Activated T-cell treated with anti-CD3 and anti-CD28 coated beads, Interleukin-2, amount 50 U/mL, for 4 hours (primary cell): ENCODE measurements around the gene DLG2. TPM values are rescaled to one million over a fixed set of nuclear protein-coding genes. Genes with fewer than 3 reads are reported as not detected.

Source experiments
- ATAC-seq, 2 donors: fragments of 200-7000 bp; cut with Tn5 transposase; one replicate each; pipeline ENCODE4 v1.10.0; 2021
- DNase-seq: peaks from one replicate; pipeline ENCODE4 v3.0.0-alpha.2; 2020
- H3K27me3 Mint-ChIP-seq: one replicate; pipeline ENCODE4 v1.8.0; 2021; ENCODE audit warnings: low read depth, mixed read lengths
- H3K36me3 Mint-ChIP-seq: one replicate; pipeline ENCODE4 v1.8.0; 2022; ENCODE audit warnings: mixed read lengths; ENCODE audit not compliant: insufficient read depth
- H3K4me1 Mint-ChIP-seq: one replicate; pipeline ENCODE4 v1.8.0; 2021; ENCODE audit warnings: low read depth, mixed read lengths
- H3K4me3 Mint-ChIP-seq: one replicate; pipeline ENCODE4 v1.8.0; 2021; ENCODE audit warnings: mild to moderate bottlenecking, moderate library complexity, mixed read lengths
- H3K9me3 Mint-ChIP-seq: one replicate; pipeline ENCODE4 v1.8.0; 2021; ENCODE audit warnings: mixed read lengths
- total RNA-seq, 3 donors: library from RNA; stranded (reverse); gene quantifications; one replicate each; pipeline ENCODE4 v1.2.1, GENCODE V29; 2021

DLG2 gene
- total RNA-seq, 3 donors from 2014 or later, result 0.54 to 1.3 (median 0.58) TPM

DNA sequence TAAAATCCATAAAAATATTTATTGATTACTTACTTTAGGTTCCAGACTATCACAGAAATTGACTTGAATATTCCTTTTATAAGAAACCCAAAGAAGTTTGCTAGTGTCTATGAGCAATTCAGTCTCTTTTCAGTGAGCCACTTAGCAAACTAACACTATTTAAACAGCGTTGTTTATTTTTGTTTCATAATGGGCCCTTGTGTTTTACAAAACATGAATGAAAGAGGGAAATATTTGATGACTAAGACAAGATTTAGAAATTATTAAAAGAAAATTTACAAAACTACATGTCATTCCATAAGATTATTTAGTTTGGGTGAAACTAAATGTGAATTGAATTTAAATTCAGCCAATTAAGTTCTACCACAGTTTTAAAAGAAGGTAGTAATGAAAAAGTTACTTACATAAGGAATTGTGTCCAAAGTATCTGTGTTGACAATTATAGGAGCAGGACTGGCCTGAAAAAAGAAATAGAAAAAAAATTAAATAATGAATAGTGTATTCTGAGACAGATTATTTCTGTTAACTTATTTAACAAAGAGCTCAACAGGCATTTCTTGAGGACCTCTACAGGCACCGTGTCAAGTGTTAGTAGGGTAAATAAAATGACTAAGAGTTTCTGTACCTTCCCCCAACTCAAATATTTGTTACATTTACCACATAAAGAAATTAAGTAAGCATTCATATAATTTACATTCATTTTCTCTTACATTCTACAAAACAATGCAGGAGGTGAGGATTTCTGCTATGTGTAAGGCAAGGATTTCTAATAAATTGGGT, 1376.1 kb downstream of the DLG2 start:
- H3K9me3 Mint-ChIP-seq, result peaks cover 10% of the 10 kb centered on the region
- DNase-seq (no peak), ATAC-seq (no peak)
- no peaks in the 10 kb centered on the region for H3K36me3 Mint-ChIP-seq
- H3K4me1 Mint-ChIP-seq, result no peaks in the 10 kb centered on the region
- no peak overlapping the region for H3K4me3 Mint-ChIP-seq
- no peaks in the 10 kb centered on the region for H3K27me3 Mint-ChIP-seq

DNA sequence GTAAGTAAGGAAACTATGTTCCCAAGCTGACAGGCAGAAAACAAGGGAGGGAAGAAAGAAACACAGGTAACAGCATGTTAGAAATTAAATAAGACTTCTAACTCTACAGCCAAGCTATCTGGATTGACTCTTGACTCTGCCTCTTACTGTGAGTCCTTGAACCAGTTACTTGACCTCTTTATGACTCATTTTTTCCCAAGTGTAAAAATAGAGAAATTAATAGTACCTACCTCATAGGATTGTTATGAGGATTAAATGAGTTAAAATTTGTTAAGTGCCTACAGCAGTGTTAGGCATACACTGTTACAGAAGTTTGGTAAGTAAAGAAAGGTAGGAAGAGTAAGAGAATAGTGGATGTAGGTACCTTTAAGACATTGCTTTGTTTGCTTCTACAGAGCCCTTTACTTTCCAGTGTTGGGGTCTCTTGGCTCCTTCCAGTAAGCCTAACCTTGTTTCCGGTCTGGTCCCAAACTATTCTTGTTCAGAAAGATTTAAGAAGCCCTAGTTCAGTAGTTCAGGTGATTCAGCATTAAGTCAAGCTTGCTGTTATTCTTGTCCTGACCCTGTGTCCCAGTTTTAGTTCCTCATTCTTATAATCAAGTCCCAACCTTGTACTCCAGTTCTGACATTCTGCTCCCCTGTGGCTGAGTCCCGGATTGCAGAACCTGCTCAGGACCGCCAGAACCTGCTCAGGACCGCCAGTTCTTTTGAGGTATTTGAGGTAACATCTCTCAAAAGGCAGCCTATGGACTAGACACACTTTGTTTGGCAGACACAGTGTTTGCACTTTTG, 1377.6 kb downstream of the DLG2 start:
- peaks cover 10% of the 10 kb centered on the region for H3K9me3 Mint-ChIP-seq
- no peak for ATAC-seq
- H3K4me1 Mint-ChIP-seq, result no peaks in the 10 kb centered on the region
- H3K27me3 Mint-ChIP-seq, result no peaks in the 10 kb centered on the region
- no peak for DNase-seq
- no peaks in the 10 kb centered on the region for H3K36me3 Mint-ChIP-seq
- no peak overlapping the region for H3K4me3 Mint-ChIP-seq

DNA sequence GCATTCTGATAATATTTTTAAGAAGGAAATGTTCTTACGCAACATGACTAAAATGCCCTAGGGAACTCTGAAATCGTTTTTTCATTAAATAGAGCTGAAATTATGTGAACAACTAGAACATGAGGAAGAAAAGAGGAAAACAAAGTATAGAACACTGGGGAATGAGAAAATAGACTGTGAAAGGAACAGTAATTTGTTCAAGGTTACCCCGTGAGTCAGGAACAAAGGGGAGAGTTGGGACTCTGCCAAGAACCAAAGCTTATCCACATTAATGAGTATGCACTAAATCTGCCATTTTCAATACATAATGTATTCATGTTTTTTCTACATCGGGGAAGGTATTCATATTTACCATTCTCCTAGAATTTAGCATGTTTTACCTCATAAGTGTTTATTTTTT, 1379.2 kb downstream of the DLG2 start:
- ATAC-seq, result no peak
- Mint-ChIP-seq H3K4me1 (no peaks in the 10 kb centered on the region), H3K27me3 (no peaks in the 10 kb centered on the region), H3K9me3 (peaks cover 10% of the 10 kb centered on the region), H3K36me3 (no peaks in the 10 kb centered on the region), H3K4me3 (no peak overlapping the region)
- DNase-seq, result no peak

DNA sequence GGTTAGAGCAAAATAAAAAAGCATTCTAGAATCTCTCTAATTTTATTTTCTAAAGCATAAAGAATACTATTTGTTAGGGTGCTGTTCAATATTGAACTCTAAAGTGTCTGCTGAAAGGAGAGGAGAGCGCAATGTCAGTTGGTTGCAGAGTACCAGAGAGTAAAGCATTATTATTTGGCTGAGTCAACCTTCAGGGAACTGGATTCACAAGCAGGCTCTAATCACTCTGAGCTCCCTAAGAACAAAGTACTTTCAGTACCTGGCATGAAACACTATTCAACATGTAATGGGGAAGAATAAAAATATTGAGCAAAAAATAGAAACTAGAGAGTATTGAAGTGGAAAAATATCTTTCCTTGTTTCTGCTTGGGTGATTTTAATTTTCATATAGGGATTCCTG, 1380.0 kb downstream of the DLG2 start:
- DNase-seq (no peak), ATAC-seq (no peak)
- no peaks in the 10 kb centered on the region for H3K27me3 Mint-ChIP-seq
- H3K4me1 Mint-ChIP-seq, result no peaks in the 10 kb centered on the region
- H3K4me3 Mint-ChIP-seq, result no peak overlapping the region
- H3K9me3 Mint-ChIP-seq, result peaks cover 10% of the 10 kb centered on the region
- H3K36me3 Mint-ChIP-seq, result no peaks in the 10 kb centered on the region

DNA sequence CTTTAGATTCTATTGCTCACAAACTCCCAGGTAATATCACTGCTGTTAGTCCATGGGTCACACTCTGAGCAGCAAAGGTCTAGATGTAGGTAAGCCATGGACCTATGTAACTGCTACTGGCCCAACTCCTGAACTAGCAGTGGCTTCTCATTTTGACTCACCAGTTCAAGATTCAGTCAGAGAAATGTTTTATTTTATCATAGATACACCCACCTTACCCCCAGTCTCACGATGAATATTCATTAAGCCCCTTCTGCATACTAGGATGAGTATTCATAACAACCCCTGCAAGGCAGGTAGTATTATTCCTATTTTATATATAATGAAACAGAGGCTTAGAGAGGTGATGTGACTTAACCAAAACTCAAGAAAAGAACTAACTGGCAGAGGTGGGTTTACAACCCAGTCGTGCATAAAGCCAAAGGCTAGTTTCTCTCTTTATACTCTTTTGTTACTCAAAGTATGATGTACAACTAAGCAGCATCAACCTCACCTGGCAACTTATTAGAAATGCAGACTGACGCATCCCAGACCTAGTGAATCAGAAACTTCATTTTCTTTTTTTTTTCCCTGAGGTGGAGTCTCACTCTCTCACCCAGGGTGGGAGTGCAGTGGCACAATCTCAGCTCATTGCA, 1383.4 kb downstream of the DLG2 start:
- Mint-ChIP-seq H3K36me3 (no peaks in the 10 kb centered on the region), H3K4me3 (no peak overlapping the region), H3K9me3 (peaks cover 4% of the 10 kb centered on the region), H3K4me1 (no peaks in the 10 kb centered on the region), H3K27me3 (no peaks in the 10 kb centered on the region)
- no peak for ATAC-seq
- DNase-seq, result no peak

DNA sequence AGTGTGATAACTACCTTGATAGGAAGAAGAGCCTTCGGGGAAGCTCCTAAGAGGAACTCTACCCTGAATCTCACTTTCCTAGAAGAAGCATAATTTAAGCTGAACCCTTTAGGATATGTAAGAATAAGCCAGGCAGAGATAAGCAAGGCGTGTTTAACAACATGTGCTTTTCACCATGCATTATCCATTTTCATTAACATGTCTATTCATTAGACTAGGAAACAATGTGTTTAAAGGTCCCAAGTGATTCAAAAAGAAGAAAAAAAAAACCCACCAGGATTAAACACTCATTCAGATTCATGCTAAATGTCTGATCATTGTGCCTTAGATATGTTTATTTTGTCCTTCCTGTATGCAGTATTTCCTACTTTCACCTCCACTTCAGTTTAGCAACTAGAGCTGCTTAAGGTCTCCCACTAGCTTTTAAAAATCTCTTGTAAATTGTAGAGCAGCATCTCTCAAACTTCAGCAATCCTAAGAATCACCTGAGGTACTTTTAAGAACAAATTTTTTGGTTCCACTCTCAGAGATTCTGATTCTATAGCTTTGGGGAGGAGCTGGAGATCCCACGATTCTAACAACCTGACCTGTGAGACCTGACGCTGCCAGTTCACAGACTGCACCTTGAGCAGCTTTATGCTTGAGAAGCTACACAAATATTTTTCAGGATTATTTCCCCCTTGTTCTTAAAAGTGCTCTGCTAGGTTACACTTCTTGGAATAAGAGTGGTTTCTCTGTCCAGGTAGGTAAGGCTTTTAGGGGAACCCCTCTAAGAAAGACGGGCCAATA, 1385.6 kb downstream of the DLG2 start:
- Mint-ChIP-seq H3K27me3 (no peaks in the 10 kb centered on the region), H3K9me3 (peaks cover 4% of the 10 kb centered on the region), H3K36me3 (no peaks in the 10 kb centered on the region), H3K4me3 (no peak overlapping the region), H3K4me1 (no peaks in the 10 kb centered on the region)
- DNase-seq (no peak), ATAC-seq (no peak)

DNA sequence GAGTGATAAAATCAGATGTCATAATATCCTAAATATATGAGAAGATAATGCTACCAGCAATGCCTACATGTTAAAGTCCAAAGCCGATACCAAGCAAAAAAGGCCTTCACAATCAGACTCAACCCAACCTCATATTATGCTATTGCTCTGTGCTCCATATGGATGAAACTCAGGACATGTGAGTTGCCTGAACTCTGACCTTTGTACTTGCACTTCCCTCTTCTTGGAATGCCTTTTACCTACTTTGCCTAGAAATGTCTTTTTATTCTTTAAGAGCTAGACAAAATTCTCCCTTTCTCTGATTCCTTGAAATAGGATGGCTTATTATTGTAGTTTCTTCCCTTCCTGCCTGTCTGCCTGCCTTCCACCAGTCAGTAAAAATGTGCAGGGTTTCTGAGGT, 1386.3 kb downstream of the DLG2 start:
- no peak for ATAC-seq
- H3K4me1 Mint-ChIP-seq, result no peaks in the 10 kb centered on the region
- no peaks in the 10 kb centered on the region for H3K36me3 Mint-ChIP-seq
- peaks cover 4% of the 10 kb centered on the region for H3K9me3 Mint-ChIP-seq
- no peak overlapping the region for H3K4me3 Mint-ChIP-seq
- no peak for DNase-seq
- H3K27me3 Mint-ChIP-seq, result no peaks in the 10 kb centered on the region

DNA sequence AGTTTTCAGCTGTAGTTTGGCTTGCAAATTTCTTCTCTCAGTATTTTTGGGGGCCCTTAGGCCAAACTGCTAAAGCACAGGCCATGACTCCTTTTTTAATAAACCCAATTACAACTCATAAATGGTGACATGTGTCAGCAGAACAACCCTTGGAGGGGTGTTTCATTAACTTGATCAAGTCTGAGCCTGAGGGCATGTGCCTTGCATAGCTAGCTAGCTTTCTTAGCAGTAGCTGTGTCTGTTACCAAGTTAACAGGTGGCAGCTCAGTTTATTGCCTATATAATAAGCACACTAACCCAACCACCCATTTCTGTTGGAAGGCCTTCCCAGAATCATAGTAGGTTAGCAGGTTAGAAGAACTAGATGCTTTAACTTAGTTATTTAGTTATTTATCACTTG, 1390.7 kb downstream of the DLG2 start:
- no peaks in the 10 kb centered on the region for H3K4me1 Mint-ChIP-seq
- DNase-seq (no peak), ATAC-seq (no peak)
- no peaks in the 10 kb centered on the region for H3K27me3 Mint-ChIP-seq
- peaks cover 7% of the 10 kb centered on the region for H3K9me3 Mint-ChIP-seq
- H3K36me3 Mint-ChIP-seq, result no peaks in the 10 kb centered on the region
- no peak overlapping the region for H3K4me3 Mint-ChIP-seq

DNA sequence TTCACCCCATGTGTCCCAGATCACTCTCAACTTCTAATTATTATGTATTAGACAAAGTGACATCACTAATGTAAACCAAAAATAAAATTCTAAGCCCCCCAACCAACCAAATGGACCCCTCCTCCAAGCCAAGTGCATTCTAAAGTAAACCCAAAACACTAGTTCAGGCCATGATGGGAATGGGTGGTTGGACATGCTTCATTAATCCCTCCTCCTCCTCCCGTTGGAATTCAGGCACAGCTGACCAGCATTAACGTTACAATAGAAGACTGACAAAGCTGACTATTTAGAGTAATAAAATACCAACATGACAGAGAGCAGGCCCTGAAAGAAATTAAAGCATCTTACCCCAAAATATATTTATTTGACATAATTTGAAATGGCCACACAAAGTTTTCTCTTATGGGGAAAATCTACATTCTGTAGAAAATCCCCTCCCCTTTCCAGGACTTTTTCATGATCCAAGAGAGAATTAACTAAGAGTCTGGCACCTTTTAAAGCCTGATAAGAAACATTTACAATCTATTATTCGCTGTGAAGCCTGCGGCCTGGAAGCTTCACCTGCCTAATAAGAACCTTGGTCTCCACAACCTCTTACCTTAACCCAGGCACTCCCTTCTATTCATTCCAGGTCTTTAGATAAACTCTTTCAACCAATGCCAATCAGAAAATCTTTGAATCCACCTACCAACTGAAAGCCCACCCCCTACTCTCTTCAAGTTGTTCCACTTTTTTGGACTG, 1392.5 kb downstream of the DLG2 start:
- H3K4me1 Mint-ChIP-seq, result no peaks in the 10 kb centered on the region
- DNase-seq, result no peak
- no peaks in the 10 kb centered on the region for H3K36me3 Mint-ChIP-seq
- H3K27me3 Mint-ChIP-seq, result no peaks in the 10 kb centered on the region
- no peak for ATAC-seq
- no peak overlapping the region for H3K4me3 Mint-ChIP-seq
- H3K9me3 Mint-ChIP-seq, result peaks cover 12% of the 10 kb centered on the region

DNA sequence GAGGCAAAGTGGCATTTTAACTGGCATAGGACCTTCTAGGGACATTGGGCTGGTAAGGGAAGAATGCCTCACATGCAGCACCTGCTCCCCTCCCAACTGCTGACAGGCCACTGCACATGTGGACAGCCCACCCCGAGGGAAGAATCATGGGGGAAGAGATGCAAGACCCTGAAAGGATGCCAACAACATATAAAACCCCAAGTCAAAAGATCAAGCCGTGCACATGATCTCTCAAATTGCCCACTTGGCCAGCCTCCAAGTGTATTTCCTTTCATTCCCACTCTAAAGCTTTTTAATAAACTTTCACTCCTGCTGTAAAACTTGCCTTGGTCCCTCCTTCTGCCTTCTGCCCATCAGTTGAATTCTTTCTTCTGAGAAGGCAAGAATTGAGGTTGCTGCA, 1393.1 kb downstream of the DLG2 start:
- DNase-seq (no peak), ATAC-seq (no peak)
- H3K4me1 Mint-ChIP-seq, result no peaks in the 10 kb centered on the region
- H3K27me3 Mint-ChIP-seq, result no peaks in the 10 kb centered on the region
- H3K4me3 Mint-ChIP-seq, result no peak overlapping the region
- peaks cover 12% of the 10 kb centered on the region for H3K9me3 Mint-ChIP-seq
- no peaks in the 10 kb centered on the region for H3K36me3 Mint-ChIP-seq

DNA sequence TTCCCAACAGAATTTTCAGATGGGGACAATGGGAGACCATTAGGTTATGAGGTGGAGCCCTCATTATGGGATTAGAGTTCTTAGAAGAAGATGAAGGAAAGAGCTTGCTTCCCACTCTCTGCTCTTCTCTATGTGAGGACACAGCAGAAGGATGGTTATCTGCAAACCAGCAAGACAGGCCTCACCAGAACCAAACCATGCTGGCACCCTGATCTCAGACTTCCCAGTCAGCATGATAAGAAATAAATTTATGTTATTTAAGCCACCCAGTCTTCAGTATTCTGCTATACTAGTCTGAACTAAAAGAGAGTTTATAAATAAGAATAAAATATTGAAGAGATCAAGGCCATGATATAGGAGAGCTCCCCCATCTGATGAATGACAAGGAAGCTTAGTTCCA, 1394.6 kb downstream of the DLG2 start:
- no peaks in the 10 kb centered on the region for H3K36me3 Mint-ChIP-seq
- ATAC-seq (no peak), DNase-seq (no peak)
- no peaks in the 10 kb centered on the region for H3K27me3 Mint-ChIP-seq
- no peaks in the 10 kb centered on the region for H3K4me1 Mint-ChIP-seq
- H3K9me3 Mint-ChIP-seq, result peaks cover 15% of the 10 kb centered on the region
- no peak overlapping the region for H3K4me3 Mint-ChIP-seq

DNA sequence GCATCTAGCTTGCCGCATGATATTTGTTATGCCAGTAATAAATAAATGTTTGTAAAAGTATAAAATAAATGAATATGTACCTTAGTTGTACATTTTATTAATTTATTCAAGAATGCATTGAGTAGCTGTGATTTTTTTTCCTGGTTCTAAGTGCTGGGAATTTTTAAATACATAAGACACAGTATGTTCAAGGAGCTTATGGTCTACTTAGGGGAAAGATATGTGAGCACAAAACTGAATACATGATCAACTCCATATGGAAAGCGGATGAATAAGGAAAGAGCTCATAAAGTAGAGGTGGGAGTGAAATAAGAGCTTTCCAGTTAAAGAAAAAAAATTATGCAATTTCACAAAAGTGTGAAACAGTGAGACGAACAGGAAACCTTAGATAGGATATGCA, 1396.7 kb downstream of the DLG2 start:
- no peak overlapping the region for H3K4me3 Mint-ChIP-seq
- DNase-seq (no peak), ATAC-seq (no peak)
- no peaks in the 10 kb centered on the region for H3K36me3 Mint-ChIP-seq
- H3K9me3 Mint-ChIP-seq, result peaks cover 15% of the 10 kb centered on the region
- no peaks in the 10 kb centered on the region for H3K4me1 Mint-ChIP-seq
- no peaks in the 10 kb centered on the region for H3K27me3 Mint-ChIP-seq

DNA sequence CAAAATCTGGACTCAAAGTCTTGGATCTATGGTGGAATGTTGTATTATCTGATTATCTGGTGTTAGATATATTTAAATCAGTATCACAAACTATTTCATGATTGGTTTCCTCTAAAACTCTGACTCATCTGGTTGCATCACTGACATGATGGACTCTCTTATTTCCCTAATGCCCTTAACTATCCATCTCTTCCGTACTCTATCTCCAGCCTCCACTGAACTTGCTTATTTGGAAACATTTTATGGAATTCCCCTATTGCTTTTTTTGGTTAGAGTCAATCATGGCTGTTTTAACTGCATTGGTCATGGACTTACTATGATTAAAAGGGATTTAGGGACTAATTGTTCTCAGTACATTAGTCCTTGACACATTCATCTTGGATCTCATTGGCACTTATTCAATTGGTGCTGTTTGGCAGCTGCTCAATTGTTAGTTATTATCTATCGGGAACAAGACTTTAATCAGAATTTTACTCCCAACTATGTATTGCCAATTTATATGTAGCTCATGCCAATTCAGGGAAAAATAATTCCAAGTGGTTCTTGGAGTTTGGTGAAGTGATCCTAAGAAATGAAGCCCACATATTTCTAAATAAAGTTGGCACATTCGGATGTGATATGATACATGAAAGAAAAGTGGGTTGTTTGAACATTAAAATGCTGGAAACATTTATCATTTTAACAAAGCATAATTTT, 1399.0 kb downstream of the DLG2 start:
- DNase-seq (no peak), ATAC-seq (no peak)
- peaks cover 20% of the 10 kb centered on the region for H3K9me3 Mint-ChIP-seq
- H3K36me3 Mint-ChIP-seq, result no peaks in the 10 kb centered on the region
- H3K4me1 Mint-ChIP-seq, result no peaks in the 10 kb centered on the region
- H3K27me3 Mint-ChIP-seq, result no peaks in the 10 kb centered on the region
- H3K4me3 Mint-ChIP-seq, result no peak overlapping the region
